ENCODE results near the gene DCAKD.

DCAKD gene

GRCh38 chr17:44982113-44982702, 69.2 kb downstream of the DCAKD start:
- ATAC-seq = no peak
- Mint-ChIP-seq H3K27me3 (peaks cover 54% of the 10 kb centered on the region), H3K27ac (no peak overlapping the region), H3K4me1 (peaks cover 3% of the 10 kb centered on the region), H3K36me3 (no peaks in the 10 kb centered on the region), H3K9me3 (peaks cover 3% of the 10 kb centered on the region), H3K4me3 (no peak overlapping the region)

- no peak for ATAC-seq
- Mint-ChIP-seq H3K36me3 (no peaks in the 10 kb centered on the region), H3K4me1 (no peaks in the 10 kb centered on the region), H3K9me3 (peaks cover 3% of the 10 kb centered on the region), H3K4me3 (no peak overlapping the region), H3K27ac (no peak overlapping the region), H3K27me3 (peaks cover 58% of the 10 kb centered on the region)
Measured at GRCh38 chr17:44981221-44981968, 70.0 kb downstream of the DCAKD start.

- no peak overlapping the region for H3K27ac Mint-ChIP-seq
- H3K36me3 Mint-ChIP-seq = no peaks in the 10 kb centered on the region
- H3K4me1 Mint-ChIP-seq = no peaks in the 10 kb centered on the region
- peaks cover 77% of the 10 kb centered on the region for H3K27me3 Mint-ChIP-seq
- no peaks in the 10 kb centered on the region for H3K9me3 Mint-ChIP-seq
- H3K4me3 Mint-ChIP-seq = no peak overlapping the region
- ATAC-seq = no peak
Measured at GRCh38 chr17:44979426-44979995, 71.9 kb downstream of the DCAKD start.

GRCh38 chr17:44978807-44979206, 72.6 kb downstream of the DCAKD start:
- Mint-ChIP-seq H3K36me3 (no peaks in the 10 kb centered on the region), H3K9me3 (no peaks in the 10 kb centered on the region), H3K27ac (no peak overlapping the region), H3K4me3 (no peak overlapping the region), H3K4me1 (no peaks in the 10 kb centered on the region), H3K27me3 (peaks cover 84% of the 10 kb centered on the region)
- no peak for ATAC-seq

- no peak for ATAC-seq
- no peak overlapping the region for H3K4me3 Mint-ChIP-seq
- H3K36me3 Mint-ChIP-seq = no peaks in the 10 kb centered on the region
- no peaks in the 10 kb centered on the region for H3K9me3 Mint-ChIP-seq
- H3K27ac Mint-ChIP-seq = no peak overlapping the region
- no peaks in the 10 kb centered on the region for H3K4me1 Mint-ChIP-seq
- H3K27me3 Mint-ChIP-seq = peaks cover 87% of the 10 kb centered on the region
Measured at GRCh38 chr17:44977814-44978550, 73.5 kb downstream of the DCAKD start.

- peaks cover 4% of the 10 kb centered on the region for H3K4me1 Mint-ChIP-seq
- no peaks in the 10 kb centered on the region for H3K9me3 Mint-ChIP-seq
- no peaks in the 10 kb centered on the region for H3K36me3 Mint-ChIP-seq
- ATAC-seq = no peak
- H3K4me3 Mint-ChIP-seq = no peak overlapping the region
- no peak overlapping the region for H3K27ac Mint-ChIP-seq
- peaks cover 95% of the 10 kb centered on the region for H3K27me3 Mint-ChIP-seq
Measured at GRCh38 chr17:44977065-44977464, 74.4 kb downstream of the DCAKD start.

GRCh38 chr17:44976206-44976605, 75.2 kb downstream of the DCAKD start:
- peaks cover 8% of the 10 kb centered on the region for H3K4me1 Mint-ChIP-seq
- no peaks in the 10 kb centered on the region for H3K36me3 Mint-ChIP-seq
- no peak overlapping the region for H3K4me3 Mint-ChIP-seq
- no peaks in the 10 kb centered on the region for H3K9me3 Mint-ChIP-seq
- H3K27me3 Mint-ChIP-seq = peaks cover 92% of the 10 kb centered on the region
- ATAC-seq = no peak
- no peak overlapping the region for H3K27ac Mint-ChIP-seq
